PFSK-1 (cell line): ENCODE measurements around the gene TMEM87B.

Experiments
- FOXP2 ChIP-seq: optimal IDR thresholded peaks from 2 replicates; pipeline ENCODE3; 2011; ENCODE audit warnings: borderline replicate concordance, control low read depth, inconsistent platforms; ENCODE audit not compliant: insufficient read depth; ENCODE audit errors: extremely low read length, extremely low read depth
- POLR2AphosphoS5 ChIP-seq: IDR thresholded peaks from 2 replicates; pipeline ENCODE4 v1.6.1; 2012; ENCODE audit warnings: low read depth, mild to moderate bottlenecking, control low read depth, low read length, moderate library complexity
- SIN3A ChIP-seq: IDR thresholded peaks from 2 replicates; pipeline ENCODE4 v1.6.1; 2012; ENCODE audit warnings: mild to moderate bottlenecking, low read length, moderate library complexity, borderline replicate concordance; ENCODE audit not compliant: insufficient read depth
- TAF1 ChIP-seq: IDR thresholded peaks from 2 replicates; pipeline ENCODE4 v1.6.1; 2012; ENCODE audit warnings: low read length, control low read depth, borderline replicate concordance; ENCODE audit not compliant: insufficient read depth
- TF ChIP-seq, protein P1 (sequence below), 2 experiments: IDR thresholded peaks; 2 replicates each; pipeline versions ENCODE4 v1.6.1 to v1.8.0; 2011 to 2012; ENCODE audit warnings: low read depth in 2 of 2, low read length in 2 of 2, control low read depth in 1 of 2, inconsistent platforms in 1 of 2, mild to moderate bottlenecking in 1 of 2, moderate library complexity in 1 of 2; ENCODE audit not compliant: insufficient read depth in 1 of 2

DNA sequence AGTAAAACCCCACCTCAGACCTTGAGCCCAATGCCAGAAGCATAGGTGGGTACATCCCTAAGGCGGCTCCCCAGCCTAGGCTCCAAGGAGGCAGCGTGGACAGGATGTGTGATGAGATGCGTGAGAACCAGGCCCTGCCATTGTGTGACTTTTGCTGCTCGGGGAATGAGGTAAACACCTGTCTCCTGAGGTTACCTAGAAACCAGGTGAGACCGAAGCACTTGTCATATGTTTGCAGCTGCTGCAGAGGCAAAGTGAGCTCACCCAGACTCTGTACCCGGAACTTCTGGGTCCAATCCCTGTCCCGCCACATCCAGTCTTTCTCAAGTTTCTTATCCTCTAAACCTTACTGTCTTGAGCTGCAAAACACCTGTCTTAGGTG is 86.5 kb downstream of the TMEM87B start:
- TF ChIP-seq, protein P1, sequence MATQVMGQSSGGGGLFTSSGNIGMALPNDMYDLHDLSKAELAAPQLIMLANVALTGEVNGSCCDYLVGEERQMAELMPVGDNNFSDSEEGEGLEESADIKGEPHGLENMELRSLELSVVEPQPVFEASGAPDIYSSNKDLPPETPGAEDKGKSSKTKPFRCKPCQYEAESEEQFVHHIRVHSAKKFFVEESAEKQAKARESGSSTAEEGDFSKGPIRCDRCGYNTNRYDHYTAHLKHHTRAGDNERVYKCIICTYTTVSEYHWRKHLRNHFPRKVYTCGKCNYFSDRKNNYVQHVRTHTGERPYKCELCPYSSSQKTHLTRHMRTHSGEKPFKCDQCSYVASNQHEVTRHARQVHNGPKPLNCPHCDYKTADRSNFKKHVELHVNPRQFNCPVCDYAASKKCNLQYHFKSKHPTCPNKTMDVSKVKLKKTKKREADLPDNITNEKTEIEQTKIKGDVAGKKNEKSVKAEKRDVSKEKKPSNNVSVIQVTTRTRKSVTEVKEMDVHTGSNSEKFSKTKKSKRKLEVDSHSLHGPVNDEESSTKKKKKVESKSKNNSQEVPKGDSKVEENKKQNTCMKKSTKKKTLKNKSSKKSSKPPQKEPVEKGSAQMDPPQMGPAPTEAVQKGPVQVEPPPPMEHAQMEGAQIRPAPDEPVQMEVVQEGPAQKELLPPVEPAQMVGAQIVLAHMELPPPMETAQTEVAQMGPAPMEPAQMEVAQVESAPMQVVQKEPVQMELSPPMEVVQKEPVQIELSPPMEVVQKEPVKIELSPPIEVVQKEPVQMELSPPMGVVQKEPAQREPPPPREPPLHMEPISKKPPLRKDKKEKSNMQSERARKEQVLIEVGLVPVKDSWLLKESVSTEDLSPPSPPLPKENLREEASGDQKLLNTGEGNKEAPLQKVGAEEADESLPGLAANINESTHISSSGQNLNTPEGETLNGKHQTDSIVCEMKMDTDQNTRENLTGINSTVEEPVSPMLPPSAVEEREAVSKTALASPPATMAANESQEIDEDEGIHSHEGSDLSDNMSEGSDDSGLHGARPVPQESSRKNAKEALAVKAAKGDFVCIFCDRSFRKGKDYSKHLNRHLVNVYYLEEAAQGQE (IDR thresholded peaks at IDR 0.05; ENCODE audit: insufficient read depth in 1 of 2, low read depth in 2 of 2, low read length in 2 of 2): no peak
- TF ChIP-seq TAF1 (no peak), POLR2AphosphoS5 (no peak), SIN3A (no peak), FOXP2 (no peak)
